Astrocyte (in vitro differentiated cells and primary cell): ENCODE measurements around the gene KEAP1. TPM values are rescaled to one million over a fixed set of nuclear protein-coding genes. Genes with fewer than 3 reads are reported as not detected.

Source experiments
- DNase-seq: peaks from one replicate; pipeline ENCODE4 v3.0.0-alpha.2; 2010; ENCODE audit warnings: low read depth
- FAIRE-seq: peaks from 2 replicates; lab custom pipeline; 2011; peaks lifted over from hg19 to GRCh38; lab: Jason Lieb, UNC
- H2AFZ ChIP-seq: 2 replicates; pipeline ENCODE4 v1.6.0; 2012; ENCODE audit warnings: low read depth, low read length, inconsistent platforms
- H3K27ac ChIP-seq: 2 replicates; pipeline ENCODE4 v1.5.1; 2011; ENCODE audit warnings: low read depth, low read length, inconsistent platforms
- H3K27me3 ChIP-seq: 2 replicates; pipeline ENCODE4 v1.6.0; 2011; ENCODE audit warnings: low read length, inconsistent platforms; ENCODE audit not compliant: insufficient read depth
- H3K36me3 ChIP-seq: 2 replicates; pipeline ENCODE4 v1.5.1; 2011; ENCODE audit warnings: low read length, inconsistent platforms; ENCODE audit not compliant: insufficient read depth
- H3K4me1 ChIP-seq: 2 replicates; pipeline ENCODE4 v1.5.1; 2011; ENCODE audit warnings: low read length, inconsistent platforms; ENCODE audit not compliant: insufficient read depth
- H3K4me2 ChIP-seq: 2 replicates; pipeline ENCODE4 v1.6.0; 2012; ENCODE audit warnings: low read length, inconsistent platforms
- H3K4me3 ChIP-seq: 2 replicates; pipeline ENCODE4 v1.5.1; 2011; ENCODE audit warnings: low read depth, mild to moderate bottlenecking, low read length, inconsistent platforms; ENCODE audit not compliant: insufficient read depth
- H3K79me2 ChIP-seq: 2 replicates; pipeline ENCODE4 v1.6.0; 2012; ENCODE audit warnings: mild to moderate bottlenecking, low read length, inconsistent platforms; ENCODE audit not compliant: insufficient read depth
- H3K9ac ChIP-seq: 2 replicates; pipeline ENCODE4 v1.6.0; 2012; ENCODE audit warnings: mild to moderate bottlenecking, low read length, inconsistent platforms
- H3K9me3 ChIP-seq: 2 replicates; pipeline ENCODE4 v1.5.1; 2012; ENCODE audit warnings: low read depth, mild to moderate bottlenecking, low read length, inconsistent platforms; ENCODE audit not compliant: insufficient read depth
- H4K20me1 ChIP-seq: 2 replicates; pipeline ENCODE4 v1.6.0; 2012; ENCODE audit warnings: low read length, inconsistent platforms; ENCODE audit not compliant: insufficient read depth
- H3K27ac Mint-ChIP-seq: one replicate; pipeline ENCODE4 v1.8.0; 2021; ENCODE audit warnings: mild to moderate bottlenecking, mixed read lengths; ENCODE audit not compliant: unreplicated experiment
- H3K27me3 Mint-ChIP-seq: one replicate; pipeline ENCODE4 v1.8.0; 2021; ENCODE audit warnings: low read depth, mixed read lengths; ENCODE audit not compliant: unreplicated experiment
- H3K36me3 Mint-ChIP-seq: one replicate; pipeline ENCODE4 v1.8.0; 2021; ENCODE audit warnings: low read depth, mixed read lengths; ENCODE audit not compliant: unreplicated experiment
- H3K4me1 Mint-ChIP-seq: one replicate; pipeline ENCODE4 v1.8.0; 2021; ENCODE audit warnings: low read depth, mixed read lengths; ENCODE audit not compliant: unreplicated experiment
- H3K4me3 Mint-ChIP-seq: one replicate; pipeline ENCODE4 v1.8.0; 2021; ENCODE audit warnings: mild to moderate bottlenecking, moderate library complexity, mixed read lengths; ENCODE audit not compliant: unreplicated experiment
- H3K9me3 Mint-ChIP-seq: one replicate; pipeline ENCODE4 v1.8.0; 2021; ENCODE audit warnings: mild to moderate bottlenecking, mixed read lengths; ENCODE audit not compliant: unreplicated experiment
- CTCF ChIP-seq: IDR thresholded peaks from 2 replicates; pipeline ENCODE4 v1.5.1; 2011; ENCODE audit warnings: low read depth, mild to moderate bottlenecking, inconsistent platforms, low read length, moderate library complexity; ENCODE audit not compliant: insufficient read depth
- EZH2 ChIP-seq: IDR thresholded peaks from 2 replicates; pipeline ENCODE4 v1.6.1; 2012; ENCODE audit warnings: mild to moderate bottlenecking, low read length, inconsistent platforms; ENCODE audit not compliant: insufficient read depth
- total RNA-seq: library from RNA; stranded (reverse); gene quantifications from 2 replicates; pipeline ENCODE4 v1.2.1, GENCODE V29; 2021

Gene KEAP1
- total RNA-seq, 1 donor from 2014 or later, result 43.6 TPM

- FAIRE-seq, result no peak
Observed at GRCh38 chr19:10520652-10521318, 17.6 kb upstream of the KEAP1 start.

GRCh38 chr19:10519421-10519820, 16.3 kb upstream of the KEAP1 start:
- Histone ChIP-seq H2AFZ (no peak overlapping the region), H3K4me2 (no peak overlapping the region), H4K20me1 (no peaks in the 10 kb centered on the region), H3K4me1 (peaks cover 4% of the 10 kb centered on the region), H3K36me3 (no peaks in the 10 kb centered on the region), H3K79me2 (no peaks in the 10 kb centered on the region), H3K9me3 (no peaks in the 10 kb centered on the region), H3K9ac (no peak overlapping the region), H3K4me3 (no peak overlapping the region), H3K27me3 (peaks cover 49% of the 10 kb centered on the region), H3K27ac (no peak overlapping the region)
- peaks cover 50% of the 10 kb centered on the region for H3K27me3 Mint-ChIP-seq
- TF ChIP-seq CTCF (no peak), EZH2 (no peak)
- no peaks in the 10 kb centered on the region for H3K9me3 Mint-ChIP-seq
- H3K4me1 Mint-ChIP-seq, result peaks cover 8% of the 10 kb centered on the region
- no peak for FAIRE-seq
- no peak overlapping the region for H3K27ac Mint-ChIP-seq
- H3K4me3 Mint-ChIP-seq, result no peak overlapping the region
- no peaks in the 10 kb centered on the region for H3K36me3 Mint-ChIP-seq
- no peak for DNase-seq

More at GRCh38 chr19:10520652-10521318, 17.6 kb upstream of the KEAP1 start:
- Histone ChIP-seq H3K27me3 (peaks cover 35% of the 10 kb centered on the region), H3K9ac (no peak overlapping the region), H3K79me2 (no peaks in the 10 kb centered on the region), H3K4me2 (no peak overlapping the region), H3K9me3 (no peaks in the 10 kb centered on the region), H3K4me1 (peaks cover 4% of the 10 kb centered on the region), H4K20me1 (no peaks in the 10 kb centered on the region), H3K27ac (no peak overlapping the region), H2AFZ (no peak overlapping the region), H3K4me3 (no peak overlapping the region), H3K36me3 (no peaks in the 10 kb centered on the region)
- TF ChIP-seq CTCF (no peak), EZH2 (no peak)
- no peak overlapping the region for H3K27ac Mint-ChIP-seq
- no peaks in the 10 kb centered on the region for H3K9me3 Mint-ChIP-seq
- H3K4me1 Mint-ChIP-seq, result peaks cover 8% of the 10 kb centered on the region
- no peaks in the 10 kb centered on the region for H3K36me3 Mint-ChIP-seq
- no peak for DNase-seq
- peaks cover 39% of the 10 kb centered on the region for H3K27me3 Mint-ChIP-seq
- H3K4me3 Mint-ChIP-seq, result no peak overlapping the region
